ENCODE results near the gene PDZD2. TPM values are rescaled to one million over a fixed set of nuclear protein-coding genes. Genes with fewer than 3 reads are reported as not detected.
"Not testable (repeated sequence)": the region's sequence is repeated elsewhere in the genome, so short reads cannot be mapped to it uniquely, and the experiment has no call there.

PDZD2 gene
- polyA plus RNA-seq, 3 donors: 0.10 TPM; not detected in 2

- no peak overlapping the region for H3K4me3 Mint-ChIP-seq
- H3K36me3 Mint-ChIP-seq: no peaks in the 10 kb centered on the region
- Histone ChIP-seq H3K4me1 (ENCODE audit: control insufficient read depth in 1 of 2, insufficient read depth in 2 of 2, low read length in 2 of 2) (no peaks in the 10 kb centered on the region), H2AFZ (ENCODE audit: insufficient read depth, low read depth, low read length, poor library complexity, severe bottlenecking) (no peak overlapping the region), H3K4me2 (replicated peaks; ENCODE audit: extremely low read depth, low read length, poor library complexity, severe bottlenecking) (no peak overlapping the region), H3K4me3 (replicated peaks in 1 of 3; ENCODE audit: low read depth in 2 of 3, low read length in 3 of 3) (no peak overlapping the region), H3K9ac (ENCODE audit: insufficient read depth, low read length, poor library complexity, severe bottlenecking) (no peak overlapping the region), H3K27me3 (ENCODE audit: control insufficient read depth in 2 of 2, insufficient read depth in 2 of 2, low read length in 2 of 2) (no peaks in the 10 kb centered on the region), H3K9me3 (replicated peaks in 1 of 2; ENCODE audit: control insufficient read depth in 1 of 2, insufficient read depth in 1 of 2, low read length in 2 of 2) (no peaks in the 10 kb centered on the region), H3K36me3 (replicated peaks in 1 of 2; ENCODE audit: control insufficient read depth in 1 of 2, insufficient read depth in 2 of 2, low read length in 2 of 2) (no peaks in the 10 kb centered on the region), H3K79me2 (ENCODE audit: insufficient read depth, low read length) (no peaks in the 10 kb centered on the region), H3K27ac (ENCODE audit: low read depth in 1 of 2, low read length in 2 of 2) (no peak overlapping the region), H4K20me1 (ENCODE audit: insufficient read depth, low read length) (no peaks in the 10 kb centered on the region)
- 67% methylated on average over 2 of the region's 3 CpGs for WGBS (ENCODE audit: insufficient coverage)
- no peak for TF ChIP-seq CTCF (IDR thresholded peaks at IDR 0.05)
- intact Hi-C loops (cut with micrococcal nuclease): no loop called here
- peaks cover 0 to 6% (median 1%) of the 10 kb centered on the region in 7 donors for H3K9me3 Mint-ChIP-seq
- peaks cover 0 to 2% (median 0%) of the 10 kb centered on the region in 3 donors for H3K27me3 Mint-ChIP-seq (ENCODE audit: low read depth in 3 of 3)
- DNase-seq: no peak
- no peak overlapping the region for H3K27ac Mint-ChIP-seq
- no peaks in the 10 kb centered on the region for H3K4me1 Mint-ChIP-seq
These were observed 92.9 kb downstream of the PDZD2 start for GRCh38 chr5:31731710-31732301.

GRCh38 chr5:31732821-31733220 lies 93.9 kb downstream of the PDZD2 start:
- H3K27me3 Mint-ChIP-seq (ENCODE audit: low read depth in 3 of 3); H3K9me3 Mint-ChIP-seq; H3K9ac ChIP-seq (ENCODE audit: insufficient read depth, low read length, poor library complexity, severe bottlenecking); intact Hi-C loops (cut with micrococcal nuclease); H3K27me3 ChIP-seq (ENCODE audit: control insufficient read depth in 2 of 2, insufficient read depth in 2 of 2, low read length in 2 of 2); H3K27ac ChIP-seq (ENCODE audit: low read depth in 1 of 2, low read length in 2 of 2); H3K4me1 Mint-ChIP-seq; H3K4me1 ChIP-seq (ENCODE audit: control insufficient read depth in 1 of 2, insufficient read depth in 2 of 2, low read length in 2 of 2); H2AFZ ChIP-seq (ENCODE audit: insufficient read depth, low read depth, low read length, poor library complexity, severe bottlenecking); H3K36me3 Mint-ChIP-seq; H3K4me2 ChIP-seq (replicated peaks; ENCODE audit: extremely low read depth, low read length, poor library complexity, severe bottlenecking); H3K27ac Mint-ChIP-seq; DNase-seq; H3K79me2 ChIP-seq (ENCODE audit: insufficient read depth, low read length); H3K4me3 Mint-ChIP-seq; H3K4me3 ChIP-seq (replicated peaks in 1 of 3; ENCODE audit: low read depth in 2 of 3, low read length in 3 of 3); H3K36me3 ChIP-seq (replicated peaks in 1 of 2; ENCODE audit: control insufficient read depth in 1 of 2, insufficient read depth in 2 of 2, low read length in 2 of 2); H4K20me1 ChIP-seq (ENCODE audit: insufficient read depth, low read length); H3K9me3 ChIP-seq (replicated peaks in 1 of 2; ENCODE audit: control insufficient read depth in 1 of 2, insufficient read depth in 1 of 2, low read length in 2 of 2): not testable (repeated sequence)
- 80% methylated on average over 1 of the region's 12 CpGs for WGBS (ENCODE audit: insufficient coverage)

Measured in CD14-positive monocyte (primary cell).